Activated naive CD8-positive, alpha-beta T cell (primary cell): ENCODE measurements around the gene ZNG1F.
"Not testable (repeated sequence)": the region's sequence is repeated elsewhere in the genome, so short reads cannot be mapped to it uniquely, and the experiment has no call there.

Experiments used
- H3K27ac Mint-ChIP-seq: one replicate; pipeline ENCODE4 v1.8.0; 2021; ENCODE audit warnings: mixed read lengths
- H3K27me3 Mint-ChIP-seq: one replicate; pipeline ENCODE4 v1.8.0; 2021; ENCODE audit warnings: mixed read lengths
- H3K36me3 Mint-ChIP-seq: one replicate; pipeline ENCODE4 v1.8.0; 2021; ENCODE audit warnings: mixed read lengths
- H3K4me1 Mint-ChIP-seq: one replicate; pipeline ENCODE4 v1.8.0; 2021; ENCODE audit warnings: low read depth, mixed read lengths
- H3K4me3 Mint-ChIP-seq: one replicate; pipeline ENCODE4 v1.8.0; 2021; ENCODE audit warnings: mild to moderate bottlenecking, mixed read lengths
- H3K9me3 Mint-ChIP-seq: one replicate; pipeline ENCODE4 v1.8.0; 2021; ENCODE audit warnings: low read depth, mixed read lengths

Gene ZNG1F

DNA sequence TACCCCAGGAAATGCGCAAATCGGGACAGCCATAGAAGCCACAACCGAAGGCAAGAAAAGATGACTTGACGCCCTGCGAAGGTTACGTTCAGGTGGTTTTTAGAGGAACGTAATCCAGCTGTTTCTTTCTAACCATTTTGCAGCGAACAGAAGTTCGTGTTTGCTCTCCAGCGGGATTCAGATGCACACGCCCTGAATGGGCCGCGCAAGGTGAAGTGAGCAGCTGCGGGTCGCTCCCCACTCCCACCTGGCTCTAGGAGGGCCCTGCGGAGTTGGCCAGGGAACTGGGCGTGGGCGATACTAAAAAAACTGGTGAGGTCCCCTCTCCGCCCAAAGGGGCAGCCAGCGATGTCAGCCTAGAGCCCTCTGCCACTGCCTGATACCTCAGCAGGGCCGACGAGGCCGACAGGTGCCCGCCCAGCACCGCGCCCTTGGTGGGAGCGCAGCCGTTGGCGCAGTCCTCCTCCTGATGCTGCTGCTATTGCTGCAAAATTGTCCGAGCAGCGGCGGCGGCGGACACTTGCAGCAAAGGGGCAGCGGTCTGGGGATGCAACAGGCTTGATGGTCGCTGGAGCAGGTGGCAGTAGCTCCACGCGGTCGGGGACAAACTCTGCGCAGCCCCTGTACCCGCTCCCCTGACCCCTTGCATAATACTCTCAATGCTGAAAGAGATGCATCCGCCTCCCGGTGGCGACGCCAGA lies 62.2 kb downstream of the ZNG1F start:
- not testable (repeated sequence) for H3K4me3 Mint-ChIP-seq, H3K4me1 Mint-ChIP-seq, H3K9me3 Mint-ChIP-seq, H3K27me3 Mint-ChIP-seq, H3K27ac Mint-ChIP-seq, H3K36me3 Mint-ChIP-seq

DNA sequence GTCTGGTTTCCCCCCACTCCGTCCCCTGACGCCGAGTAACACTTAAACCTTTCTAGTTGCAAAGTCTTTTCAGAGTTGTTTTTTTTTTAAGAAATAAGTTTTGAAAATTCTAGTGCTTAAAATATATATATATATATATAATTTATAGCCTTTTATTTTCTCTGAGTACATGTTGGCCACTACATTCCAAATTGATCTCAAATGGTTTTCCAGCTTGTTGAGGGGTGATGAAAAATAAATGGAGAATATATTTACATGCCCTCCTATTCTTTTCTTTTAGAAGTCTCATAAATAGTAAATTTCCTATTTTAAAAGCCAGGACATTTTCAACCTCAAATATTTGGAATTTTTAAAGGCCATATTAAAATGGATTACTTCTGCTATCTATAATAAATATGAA lies 63.2 kb downstream of the ZNG1F start:
- not testable (repeated sequence) for H3K36me3 Mint-ChIP-seq, H3K9me3 Mint-ChIP-seq, H3K27me3 Mint-ChIP-seq, H3K4me1 Mint-ChIP-seq, H3K27ac Mint-ChIP-seq, H3K4me3 Mint-ChIP-seq

- not testable (repeated sequence) for H3K4me3 Mint-ChIP-seq, H3K27me3 Mint-ChIP-seq, H3K36me3 Mint-ChIP-seq, H3K4me1 Mint-ChIP-seq, H3K9me3 Mint-ChIP-seq, H3K27ac Mint-ChIP-seq
Observed at GRCh38 chr9:41125109-41125658, 63.9 kb downstream of the ZNG1F start.

DNA sequence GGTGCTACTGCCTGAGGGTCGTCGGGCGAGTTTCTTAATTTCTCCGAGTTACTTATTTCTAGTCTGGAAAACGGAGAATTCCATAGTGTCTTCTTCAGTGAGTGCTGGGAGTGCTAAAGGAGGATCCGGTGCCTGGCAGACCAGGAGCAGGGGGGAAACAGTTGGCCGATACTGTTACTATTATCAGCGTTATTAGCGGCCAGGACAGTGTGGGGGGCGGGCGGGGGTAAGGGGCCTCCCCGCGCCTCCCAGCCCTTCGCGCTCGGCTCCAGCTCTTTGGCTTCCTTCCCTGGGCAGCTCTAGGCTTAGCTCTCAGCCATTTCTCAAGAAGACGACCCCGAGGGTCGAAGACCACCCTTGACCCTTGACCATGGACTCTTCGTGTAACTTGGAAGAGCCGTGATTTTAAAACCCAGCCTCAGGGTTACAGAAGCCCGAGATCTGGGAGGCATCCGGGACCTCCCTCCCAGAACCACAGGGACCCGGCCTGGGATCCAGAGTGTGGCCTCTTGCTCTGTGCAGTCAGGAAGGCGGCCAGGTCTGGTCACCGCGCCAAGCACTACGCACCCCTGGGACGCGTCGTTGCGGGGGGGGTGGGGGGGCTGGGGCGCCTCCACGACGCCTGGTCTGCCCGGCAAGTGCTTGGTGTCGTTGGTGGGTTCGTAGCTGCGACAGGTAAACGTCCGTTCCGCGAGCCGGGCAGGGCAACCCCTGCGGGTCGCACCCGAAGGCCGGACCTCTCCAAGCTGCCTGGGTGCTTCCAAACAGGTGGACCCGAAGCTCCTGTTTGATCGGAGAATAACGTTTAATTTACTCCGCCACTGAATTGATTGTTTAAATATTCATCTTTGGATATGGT lies 64.6 kb downstream of the ZNG1F start:
- not testable (repeated sequence) for H3K27ac Mint-ChIP-seq, H3K36me3 Mint-ChIP-seq, H3K9me3 Mint-ChIP-seq, H3K4me3 Mint-ChIP-seq, H3K27me3 Mint-ChIP-seq, H3K4me1 Mint-ChIP-seq

DNA sequence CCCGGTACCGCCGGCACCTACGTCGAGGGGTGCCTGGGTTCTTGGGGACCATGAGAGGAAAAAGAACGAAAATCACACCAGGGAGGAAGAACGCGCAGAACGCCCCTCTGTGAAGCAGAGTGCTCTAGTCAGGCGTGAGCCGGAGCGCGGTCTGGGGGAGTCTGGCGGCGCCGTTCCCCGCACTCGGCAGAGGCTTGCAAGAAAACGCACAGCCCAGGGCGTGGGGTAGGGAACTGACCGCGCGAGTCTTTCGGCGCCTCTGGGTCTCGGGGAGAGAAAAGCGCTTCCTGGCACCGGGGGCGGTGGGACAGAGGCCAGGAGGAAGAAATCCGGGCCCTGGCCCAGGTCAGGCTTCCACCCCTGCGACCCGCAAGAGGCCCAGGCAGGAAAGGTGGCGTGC lies 65.3 kb downstream of the ZNG1F start:
- H3K27ac Mint-ChIP-seq, H3K36me3 Mint-ChIP-seq, H3K27me3 Mint-ChIP-seq, H3K4me1 Mint-ChIP-seq, H3K4me3 Mint-ChIP-seq, H3K9me3 Mint-ChIP-seq: not testable (repeated sequence)

DNA sequence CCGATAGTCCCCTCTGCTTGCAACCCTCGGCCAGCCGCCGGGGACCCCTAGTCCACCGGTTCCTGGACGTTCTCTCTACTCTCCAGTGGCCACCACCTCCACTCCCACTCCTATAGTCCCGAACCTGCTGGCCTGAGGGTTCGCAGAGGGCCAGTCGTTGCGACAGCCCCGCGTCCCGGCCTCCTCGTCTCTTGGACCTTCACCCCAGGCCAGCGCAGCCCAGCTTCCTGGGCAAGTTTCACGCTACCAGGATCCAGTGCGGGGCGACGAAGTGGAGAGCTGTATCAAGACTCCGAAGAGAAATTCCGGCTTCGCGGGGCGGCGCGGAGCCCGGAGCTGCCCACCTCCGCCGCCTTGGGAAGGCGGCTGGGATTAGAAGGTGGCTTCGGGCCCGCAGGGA lies 65.7 kb downstream of the ZNG1F start:
- not testable (repeated sequence) for H3K36me3 Mint-ChIP-seq, H3K4me1 Mint-ChIP-seq, H3K27ac Mint-ChIP-seq, H3K4me3 Mint-ChIP-seq, H3K27me3 Mint-ChIP-seq, H3K9me3 Mint-ChIP-seq

DNA sequence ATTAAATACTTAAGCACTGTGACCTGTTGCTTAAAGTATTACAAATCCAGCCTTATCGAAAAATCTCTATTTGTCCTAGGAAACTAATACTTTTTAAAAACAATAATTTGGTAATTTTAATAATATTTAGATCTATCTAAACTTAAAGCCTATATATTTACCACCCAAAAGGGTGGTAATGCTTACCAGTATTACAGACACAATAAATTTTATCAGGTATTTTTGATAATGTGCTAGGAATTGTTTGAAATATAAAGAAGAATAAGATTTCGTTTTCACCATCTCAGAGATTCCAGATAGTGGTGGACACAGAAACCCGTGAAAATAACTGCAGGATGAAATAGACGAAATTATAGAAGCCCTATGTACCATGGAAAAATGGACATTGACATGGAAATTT lies 68.4 kb downstream of the ZNG1F start:
- not testable (repeated sequence) for H3K27ac Mint-ChIP-seq, H3K4me1 Mint-ChIP-seq, H3K27me3 Mint-ChIP-seq, H3K36me3 Mint-ChIP-seq, H3K9me3 Mint-ChIP-seq, H3K4me3 Mint-ChIP-seq

DNA sequence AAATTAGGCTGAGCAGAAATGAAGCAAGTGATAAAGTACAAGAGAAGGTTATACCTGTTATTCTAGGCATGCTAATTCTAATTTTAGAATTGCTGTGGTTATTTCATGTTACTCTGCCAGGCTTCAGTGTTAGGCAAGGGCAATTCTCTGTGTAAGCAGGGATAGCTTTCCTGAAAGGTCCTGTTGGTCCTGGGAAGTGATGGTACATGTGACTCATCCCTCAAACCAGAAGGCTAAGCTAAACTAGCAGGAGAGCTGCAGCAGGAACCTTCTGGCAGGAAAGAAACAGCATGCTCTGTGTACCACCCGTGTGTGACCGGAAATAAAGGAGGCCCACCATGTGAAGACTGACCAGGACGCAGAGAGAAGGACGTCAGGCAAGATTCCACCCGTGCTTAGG lies 69.4 kb downstream of the ZNG1F start:
- not testable (repeated sequence) for H3K27me3 Mint-ChIP-seq, H3K27ac Mint-ChIP-seq, H3K4me3 Mint-ChIP-seq, H3K4me1 Mint-ChIP-seq, H3K36me3 Mint-ChIP-seq, H3K9me3 Mint-ChIP-seq

DNA sequence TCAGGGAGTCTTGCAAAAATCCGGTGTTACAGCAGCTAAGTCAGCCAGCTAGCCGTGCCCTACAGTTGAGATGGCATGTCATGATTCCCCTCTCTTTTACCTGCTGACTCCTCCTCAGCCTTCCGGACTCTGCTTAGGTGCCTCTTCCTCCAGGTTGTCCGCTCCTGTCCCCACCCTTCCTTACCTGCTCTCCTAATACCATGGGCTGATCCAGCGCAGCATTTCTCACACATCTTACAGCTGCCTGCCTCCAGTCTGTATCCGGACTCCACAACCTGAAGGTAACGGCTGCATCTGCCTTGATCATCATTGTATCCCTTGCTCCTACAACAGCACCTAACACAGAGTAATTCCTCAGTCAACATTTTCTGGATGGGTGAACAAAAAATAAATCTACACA lies 69.8 kb downstream of the ZNG1F start:
- H3K4me1 Mint-ChIP-seq, H3K36me3 Mint-ChIP-seq, H3K4me3 Mint-ChIP-seq, H3K27me3 Mint-ChIP-seq, H3K27ac Mint-ChIP-seq, H3K9me3 Mint-ChIP-seq: not testable (repeated sequence)

- H3K27ac Mint-ChIP-seq, H3K4me1 Mint-ChIP-seq, H3K4me3 Mint-ChIP-seq, H3K36me3 Mint-ChIP-seq, H3K27me3 Mint-ChIP-seq, H3K9me3 Mint-ChIP-seq: not testable (repeated sequence)
Observed at GRCh38 chr9:41113348-41113747, 75.8 kb downstream of the ZNG1F start.

- H3K4me1 Mint-ChIP-seq, H3K9me3 Mint-ChIP-seq, H3K27ac Mint-ChIP-seq, H3K27me3 Mint-ChIP-seq, H3K36me3 Mint-ChIP-seq, H3K4me3 Mint-ChIP-seq: not testable (repeated sequence)
Observed at GRCh38 chr9:41111414-41111813, 77.7 kb downstream of the ZNG1F start.

- H3K36me3 Mint-ChIP-seq, H3K27me3 Mint-ChIP-seq, H3K4me1 Mint-ChIP-seq, H3K9me3 Mint-ChIP-seq, H3K27ac Mint-ChIP-seq, H3K4me3 Mint-ChIP-seq: not testable (repeated sequence)
Observed at GRCh38 chr9:41110913-41111312, 78.2 kb downstream of the ZNG1F start.

DNA sequence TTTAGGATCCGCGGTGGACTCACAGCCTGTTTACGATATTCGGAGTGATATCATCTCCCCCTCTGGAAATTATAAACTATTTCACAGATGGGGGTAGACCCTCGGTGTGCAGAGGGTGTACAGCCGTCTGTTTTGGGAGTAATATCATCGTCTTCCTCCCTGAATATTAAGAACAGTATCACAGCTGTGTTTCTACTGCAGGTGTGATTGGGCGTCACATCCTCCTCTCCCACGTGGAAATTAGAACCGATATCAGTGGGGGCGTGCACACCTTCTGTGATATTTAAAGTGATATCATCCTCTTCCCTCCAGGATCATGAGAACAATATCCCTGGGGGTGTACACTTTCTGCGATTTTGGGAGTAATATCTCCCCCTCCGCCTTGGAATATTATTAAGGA lies 79.9 kb downstream of the ZNG1F start:
- not testable (repeated sequence) for H3K27me3 Mint-ChIP-seq, H3K4me3 Mint-ChIP-seq, H3K4me1 Mint-ChIP-seq, H3K9me3 Mint-ChIP-seq, H3K27ac Mint-ChIP-seq, H3K36me3 Mint-ChIP-seq

GRCh38 chr9:41108816-41109215 lies 80.3 kb downstream of the ZNG1F start:
- not testable (repeated sequence) for H3K4me3 Mint-ChIP-seq, H3K36me3 Mint-ChIP-seq, H3K27ac Mint-ChIP-seq, H3K27me3 Mint-ChIP-seq, H3K9me3 Mint-ChIP-seq, H3K4me1 Mint-ChIP-seq

DNA sequence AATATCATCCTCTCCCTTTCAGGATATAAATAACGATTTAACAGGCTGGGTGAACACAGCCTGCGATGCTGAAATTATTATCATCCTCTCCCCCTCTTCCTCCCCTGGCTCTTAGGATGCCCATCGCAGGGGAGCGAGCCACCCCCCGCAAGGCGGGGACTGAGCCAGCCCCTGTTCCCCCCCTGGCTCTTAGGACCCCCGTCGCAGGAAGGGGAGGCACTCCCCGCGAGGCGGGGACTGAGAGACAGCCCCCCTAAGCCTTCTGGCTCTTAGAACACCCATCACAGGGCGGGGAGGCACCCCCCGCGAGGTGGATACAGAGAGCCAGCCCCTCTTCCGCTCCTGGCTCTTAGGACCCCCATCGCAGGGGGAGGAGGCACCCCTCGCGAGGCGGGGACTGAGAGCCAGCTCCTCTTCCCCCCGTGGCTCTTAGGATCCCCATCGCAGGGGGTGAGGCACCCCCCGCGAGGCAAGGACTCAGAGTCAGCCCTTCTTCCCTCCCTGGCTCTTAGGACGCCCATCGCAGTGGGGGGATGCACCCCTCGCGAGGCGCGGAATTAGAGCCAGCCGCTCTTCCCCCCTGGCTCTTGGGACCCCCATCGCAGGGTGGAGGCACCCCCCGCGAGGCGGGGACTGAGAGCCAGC lies 82.5 kb downstream of the ZNG1F start:
- H3K9me3 Mint-ChIP-seq, H3K27me3 Mint-ChIP-seq, H3K4me1 Mint-ChIP-seq, H3K36me3 Mint-ChIP-seq, H3K27ac Mint-ChIP-seq, H3K4me3 Mint-ChIP-seq: not testable (repeated sequence)
